Fibroblast of skin of right quadriceps (primary cell): Measurements from ENCODE around the gene TRMT61A.
A peak's percentile ranks its signal among the peaks of the same experiment; 100 is the strongest.

Experiments
- DNase-seq: peaks from one replicate; pipeline ENCODE4 v3.0.0-alpha.2; 2013

TRMT61A gene

DNA sequence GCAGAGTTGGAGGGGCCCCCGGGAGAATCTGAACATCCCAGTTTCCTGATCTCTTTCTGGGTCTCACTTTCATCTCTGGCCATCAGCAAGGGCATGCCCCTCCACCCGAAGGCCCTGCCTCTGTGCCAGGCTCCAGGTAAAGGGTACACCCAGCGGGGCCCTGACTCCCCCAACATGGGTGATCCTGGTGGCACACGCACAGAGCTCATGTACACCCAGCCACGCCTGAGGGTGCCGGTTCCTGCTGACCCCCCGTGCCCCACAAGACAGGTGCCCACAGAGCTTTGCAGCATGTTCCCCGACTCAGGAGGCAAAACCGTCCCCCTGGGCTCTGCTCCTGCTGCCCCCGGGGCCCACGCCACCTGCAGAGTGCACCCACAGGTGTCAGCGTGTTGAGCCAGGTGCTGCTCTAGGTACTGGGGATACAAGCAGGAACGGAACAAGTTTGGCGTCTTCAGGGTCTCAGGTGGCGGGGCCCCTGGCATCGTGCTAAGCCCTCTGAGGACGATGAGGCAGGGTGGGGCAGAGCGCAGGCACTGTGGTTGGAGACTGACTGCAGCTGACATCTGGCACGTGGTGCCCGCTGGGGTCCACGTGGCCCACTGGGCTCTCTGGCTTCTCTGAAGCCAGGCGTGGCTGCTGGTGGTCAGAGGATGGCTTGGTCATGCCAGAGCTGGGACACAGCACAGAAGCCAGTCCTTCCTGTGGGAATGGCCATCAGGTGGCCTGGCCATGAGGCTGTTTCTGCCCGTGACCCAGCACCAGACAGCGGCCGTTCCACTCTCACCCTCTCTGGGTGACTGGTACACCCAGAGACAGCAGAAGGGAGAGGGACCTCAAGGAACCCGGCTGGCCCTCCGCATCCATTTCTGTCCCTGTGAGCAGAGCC, 19.7 kb downstream of the TRMT61A start:
- no peak for DNase-seq

DNA sequence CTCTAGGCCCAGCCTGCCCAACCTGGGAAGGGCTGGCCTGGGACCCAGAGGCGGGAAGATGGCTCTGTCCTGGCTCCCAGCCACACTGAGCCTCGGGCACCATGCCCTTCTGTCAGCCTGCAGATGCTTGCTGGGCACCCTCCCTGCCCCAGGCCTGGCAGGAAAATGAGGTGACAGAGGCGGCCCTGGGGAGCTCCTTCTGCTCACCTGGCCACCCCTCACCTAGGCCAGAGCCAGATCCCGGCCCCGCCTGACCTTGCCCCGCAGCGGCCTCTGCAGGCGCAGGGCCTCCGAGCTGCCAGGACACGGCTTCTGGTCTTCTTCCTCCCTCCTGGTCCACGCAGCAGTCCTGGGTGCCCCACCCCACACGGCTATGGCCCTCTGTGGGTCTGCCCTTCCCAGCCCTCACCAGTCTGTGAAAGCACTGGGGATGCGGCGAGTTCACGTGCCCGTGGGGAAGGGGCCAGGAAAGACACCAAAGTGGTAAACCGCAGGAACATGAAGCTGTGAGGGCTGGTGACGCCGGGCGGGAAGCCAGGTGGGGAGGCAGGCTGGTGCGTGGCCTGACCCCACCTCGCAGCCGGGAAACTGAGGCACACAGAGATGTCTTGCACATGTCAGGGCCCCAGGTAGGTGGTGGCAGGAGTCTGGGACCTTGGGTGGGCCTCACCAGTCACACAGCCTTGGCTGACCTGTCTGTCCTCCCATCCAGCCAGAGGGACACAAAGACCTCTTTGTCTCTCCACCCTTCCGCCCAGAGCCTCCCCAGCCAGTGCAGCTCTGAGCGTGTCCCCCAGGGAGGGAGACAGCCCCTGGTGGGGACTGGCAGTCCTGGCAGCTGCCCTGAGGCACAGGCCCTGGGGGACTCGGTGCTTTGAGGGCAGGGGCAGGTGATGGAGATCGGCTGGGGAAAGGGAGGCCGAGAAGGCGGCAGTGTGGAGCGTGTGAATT, 20.6 kb downstream of the TRMT61A start:
- DNase-seq = no peak

DNA sequence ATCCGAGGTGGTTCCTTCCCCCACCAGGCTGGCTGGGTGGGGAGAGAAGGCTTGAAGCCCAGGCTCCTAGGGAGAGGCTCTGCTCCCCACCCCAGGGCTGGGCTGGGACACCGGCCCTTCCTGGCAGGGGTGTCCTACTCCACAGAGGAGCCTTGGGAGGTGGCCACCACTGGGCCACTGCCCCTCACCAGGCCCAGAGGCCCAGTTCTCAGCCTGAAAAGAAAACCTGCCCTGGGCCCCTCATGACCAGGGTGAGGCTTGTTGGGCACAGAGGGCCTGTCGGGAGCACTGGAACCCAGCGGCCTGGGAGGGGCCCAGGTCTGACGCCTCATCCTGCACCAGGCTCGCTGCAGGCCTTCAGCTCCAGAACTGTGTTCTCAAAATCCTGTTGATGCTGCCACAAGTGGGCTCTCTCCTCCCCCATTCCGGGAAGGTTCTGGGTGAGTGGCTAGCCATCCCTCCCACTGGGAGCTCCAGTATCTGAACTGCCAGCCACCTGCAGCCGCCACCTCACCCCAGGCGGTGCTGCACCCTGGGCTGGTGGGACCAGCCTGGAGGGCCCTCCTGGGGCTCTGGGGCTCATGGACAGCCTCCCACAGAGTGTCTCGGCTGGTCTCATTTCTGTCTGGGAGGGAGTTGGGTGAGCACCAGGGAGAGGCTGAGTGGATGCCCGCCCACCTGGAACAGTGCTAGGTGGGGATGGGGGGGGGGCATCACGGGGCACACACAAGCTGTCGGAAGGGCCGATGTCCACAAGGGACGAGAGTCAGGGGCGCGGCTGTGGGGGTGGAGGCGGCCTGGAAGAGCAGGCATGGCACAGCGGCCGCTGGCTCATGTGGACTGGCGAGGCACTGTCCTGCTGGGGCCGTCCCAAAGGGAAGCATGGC, 21.7 kb downstream of the TRMT61A start:
- no peak for DNase-seq

DNA sequence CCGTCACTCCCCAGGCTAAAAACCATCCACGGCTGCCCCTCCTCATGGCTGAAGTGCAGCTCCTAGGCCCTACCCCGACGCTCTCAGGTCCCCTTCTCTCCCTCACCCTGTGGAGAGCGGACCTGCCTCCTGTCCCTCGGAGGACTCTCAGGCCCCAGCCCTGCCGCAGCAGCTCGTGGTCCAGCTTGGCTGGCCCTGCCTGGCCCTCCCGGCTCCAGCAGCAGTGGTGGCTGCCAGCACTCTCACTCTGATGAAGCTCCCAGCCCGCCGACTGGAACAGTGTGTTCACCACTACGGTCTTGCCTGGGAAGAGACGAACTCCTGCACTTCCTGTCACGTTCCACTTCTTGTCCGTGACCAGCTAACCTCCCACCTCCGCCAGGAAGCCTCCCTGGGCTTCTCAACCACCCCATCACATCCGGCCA, 22.4 kb downstream of the TRMT61A start:
- no peak for DNase-seq

DNA sequence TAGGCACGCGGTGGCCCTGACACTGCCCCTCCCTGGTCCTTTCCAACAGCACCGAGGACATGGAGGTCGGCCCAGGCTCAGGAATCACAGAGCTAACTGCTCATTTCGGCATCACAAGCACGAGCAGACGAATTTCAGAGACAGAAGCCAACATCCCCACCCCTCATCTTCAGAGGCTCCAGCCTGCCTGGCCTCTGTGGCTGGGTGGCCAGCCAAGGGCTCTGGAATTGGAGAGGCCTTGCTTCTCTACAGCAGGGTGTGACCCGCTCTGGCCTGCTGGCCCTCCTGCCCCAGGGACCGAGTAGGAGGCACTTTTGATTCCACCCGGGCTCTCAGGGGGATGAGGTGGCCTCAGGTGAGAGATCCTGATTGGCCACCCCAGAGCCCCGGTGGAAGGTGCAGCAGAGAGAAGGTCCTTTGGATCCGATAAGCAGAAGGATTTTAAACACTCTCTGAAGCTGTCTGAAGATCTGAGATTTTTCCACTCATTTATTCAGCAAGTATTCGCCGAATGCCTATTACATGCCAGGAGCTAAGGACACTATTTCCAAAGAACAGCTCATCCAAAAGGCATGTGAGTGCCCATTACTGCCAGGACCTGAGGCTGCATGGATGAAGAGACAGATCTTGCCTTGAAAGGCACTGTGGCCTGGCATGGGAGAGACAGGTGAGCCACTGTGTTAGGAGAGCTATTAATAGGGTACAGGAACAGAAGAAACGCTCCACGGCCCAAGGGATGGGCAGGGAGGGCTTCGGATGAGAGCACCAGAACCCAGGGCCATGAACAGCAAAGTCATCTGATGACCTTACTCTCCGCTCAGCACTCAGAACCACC, 23.2 kb downstream of the TRMT61A start:
- no peak for DNase-seq

DNA sequence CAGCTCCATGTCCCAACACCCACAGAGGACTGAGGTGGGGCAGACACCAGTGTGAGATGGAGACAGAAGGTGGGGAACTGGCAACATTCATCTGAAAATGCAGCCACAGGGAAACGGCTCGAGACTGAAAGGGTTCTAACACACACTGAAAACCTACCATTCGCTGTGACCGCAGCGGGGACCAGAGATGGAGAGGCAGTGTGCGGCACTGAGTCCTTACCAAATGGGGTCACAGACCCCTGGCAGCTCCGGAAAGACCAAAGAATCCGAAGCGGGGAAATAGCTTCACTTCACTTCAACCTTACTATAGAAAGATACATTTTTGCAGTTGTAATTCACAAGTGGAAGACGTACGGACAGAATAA, 23.8 kb downstream of the TRMT61A start:
- DNase-seq = no peak

DNA sequence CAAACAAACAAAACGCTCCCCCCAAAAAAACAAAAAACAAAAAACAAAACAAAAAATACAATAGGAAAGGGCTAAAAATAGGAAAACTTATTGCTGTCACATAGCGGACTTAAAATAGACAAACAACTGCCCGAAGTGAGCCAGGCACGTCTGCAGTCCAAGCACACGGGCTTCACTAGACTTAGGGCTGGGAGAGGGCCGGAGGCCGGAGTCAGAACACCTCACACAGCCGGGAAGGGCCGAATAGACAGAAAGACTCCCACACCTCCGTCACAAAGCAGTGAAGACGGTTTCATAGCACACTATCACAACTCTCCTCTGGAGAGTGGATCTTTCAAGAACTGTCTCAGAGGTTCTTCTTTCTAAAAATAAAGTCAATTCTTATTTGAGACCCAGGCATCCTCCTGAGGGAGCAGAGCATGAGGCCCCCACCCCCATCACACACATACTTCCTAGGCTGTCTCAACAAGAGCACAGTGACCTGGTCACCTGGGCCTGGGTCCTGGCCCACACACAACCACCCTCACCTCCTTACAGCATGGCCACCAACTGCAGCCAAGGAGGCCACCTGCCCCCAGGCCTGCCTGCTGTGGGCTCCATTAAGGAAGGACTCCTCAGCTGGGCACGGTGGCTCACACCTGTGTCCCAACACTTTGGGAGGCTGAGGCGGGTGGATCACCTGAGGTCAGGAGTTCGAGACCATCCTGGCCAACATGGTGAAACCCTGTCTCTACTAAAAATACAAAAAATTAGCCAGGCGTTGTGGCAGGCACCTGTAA, 26.8 kb downstream of the TRMT61A start:
- DNase-seq = no peak

DNA sequence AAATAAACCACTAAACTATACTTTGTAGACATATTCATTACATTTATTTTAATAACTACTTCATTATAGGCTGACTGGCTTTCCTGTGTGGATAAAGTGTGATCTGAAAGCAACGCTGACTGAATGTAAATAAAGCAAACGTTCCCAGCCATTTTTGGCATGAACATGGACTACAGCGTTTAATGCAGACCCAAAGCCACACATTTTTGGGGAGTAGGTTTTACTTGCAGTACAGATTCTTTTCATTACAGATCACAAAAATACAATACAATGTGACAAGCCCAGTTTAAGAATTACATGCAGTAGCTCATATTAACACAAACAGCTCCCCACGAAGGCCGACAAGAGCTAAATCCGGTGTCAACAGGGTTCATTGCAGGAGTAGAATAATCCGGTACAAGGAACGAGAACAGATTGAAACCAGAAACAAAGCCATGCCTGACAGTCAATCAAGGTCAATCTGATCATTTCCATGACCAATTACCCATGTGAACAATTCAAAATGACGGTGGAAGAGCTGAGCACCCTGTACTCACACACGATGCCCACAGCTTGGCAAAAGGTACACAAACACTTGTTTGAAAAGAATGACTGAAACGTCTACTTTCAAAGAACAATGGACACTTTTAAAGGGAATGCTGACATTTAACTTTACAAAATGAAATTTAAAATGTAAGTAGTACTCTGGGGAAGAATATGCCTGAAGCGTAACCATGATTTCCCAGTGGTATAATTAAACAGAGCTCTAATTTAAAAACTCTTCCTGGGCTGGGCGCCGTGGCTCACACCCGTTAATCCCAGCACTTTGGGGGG, 28.2 kb downstream of the TRMT61A start:
- DNase-seq = no peak

DNA sequence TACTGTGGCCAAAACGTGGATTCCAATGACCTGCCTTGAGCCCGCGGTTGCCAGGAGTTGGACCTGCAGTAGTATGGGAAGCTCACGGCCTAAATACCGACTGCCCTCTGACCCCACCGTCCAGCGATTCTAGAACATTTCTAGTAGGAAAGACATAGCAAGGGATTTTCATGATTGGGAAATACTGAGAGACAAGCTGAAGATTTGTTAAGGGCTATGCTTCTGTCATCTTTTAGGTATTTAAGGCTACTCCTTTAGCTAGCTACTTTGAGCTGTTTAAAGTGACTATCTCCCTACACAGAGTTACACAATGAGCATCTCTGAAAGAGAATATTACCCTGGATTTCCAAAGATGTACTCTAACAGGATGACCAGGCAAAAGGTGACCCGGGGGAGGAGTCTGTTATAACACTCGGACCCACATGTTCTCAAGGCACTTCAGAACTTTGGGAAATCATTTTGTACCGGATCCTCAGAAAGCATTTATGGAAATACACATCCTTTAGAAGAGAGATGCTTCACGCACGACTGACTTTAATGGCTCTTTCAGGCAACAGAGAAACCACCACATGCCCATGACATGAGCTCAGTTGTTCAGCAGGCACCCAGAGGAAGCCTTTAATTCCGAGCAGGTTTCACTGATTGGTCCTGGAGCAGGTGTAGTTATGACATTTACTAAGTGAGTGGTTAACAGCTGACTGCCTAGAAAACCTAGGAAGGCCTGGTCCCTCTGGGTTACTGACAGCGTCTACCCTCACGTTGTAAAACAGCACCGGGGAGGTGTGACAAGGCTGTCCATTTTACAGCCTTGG, 29.3 kb downstream of the TRMT61A start:
- peak; percentile 11 for DNase-seq

DNA sequence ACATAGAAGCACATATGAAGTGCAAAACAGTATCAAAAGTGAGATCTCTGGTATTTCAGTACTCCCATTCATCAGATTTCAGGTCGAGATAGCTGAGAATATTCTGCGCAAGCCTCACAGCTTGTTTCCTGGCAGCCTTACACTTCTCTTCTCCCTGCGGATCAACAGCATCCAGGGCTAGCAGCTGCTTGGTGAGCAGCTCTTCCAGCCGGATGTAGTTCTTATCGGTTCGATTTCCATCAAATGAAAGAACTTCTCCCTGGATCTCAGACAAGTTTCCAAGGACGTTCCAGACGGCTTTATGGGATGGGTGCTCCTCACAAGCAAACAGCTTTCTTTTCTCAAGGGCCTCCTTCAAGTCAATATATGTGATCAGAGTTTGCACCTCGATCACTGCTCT, 30.8 kb downstream of the TRMT61A start:
- no peak for DNase-seq

DNA sequence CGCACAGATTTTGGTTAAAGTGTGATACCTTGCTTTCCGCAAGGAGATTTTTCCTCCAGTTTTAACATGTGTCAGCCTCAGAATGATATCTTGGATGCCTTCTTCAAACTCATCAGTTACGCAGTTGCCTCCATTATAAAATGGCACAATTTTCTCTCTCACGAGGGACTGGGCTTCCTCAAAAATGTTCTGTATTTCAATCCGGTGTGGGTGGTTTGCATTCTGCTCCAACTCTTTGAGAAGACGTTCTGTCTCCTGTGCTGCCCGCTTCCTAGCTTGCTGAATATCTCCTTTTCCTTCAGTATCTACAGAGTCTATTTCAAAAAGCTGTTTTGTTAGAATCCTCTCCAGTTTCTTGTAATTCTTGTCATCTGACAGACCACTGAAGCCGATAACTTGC, 31.7 kb downstream of the TRMT61A start:
- DNase-seq = no peak

DNA sequence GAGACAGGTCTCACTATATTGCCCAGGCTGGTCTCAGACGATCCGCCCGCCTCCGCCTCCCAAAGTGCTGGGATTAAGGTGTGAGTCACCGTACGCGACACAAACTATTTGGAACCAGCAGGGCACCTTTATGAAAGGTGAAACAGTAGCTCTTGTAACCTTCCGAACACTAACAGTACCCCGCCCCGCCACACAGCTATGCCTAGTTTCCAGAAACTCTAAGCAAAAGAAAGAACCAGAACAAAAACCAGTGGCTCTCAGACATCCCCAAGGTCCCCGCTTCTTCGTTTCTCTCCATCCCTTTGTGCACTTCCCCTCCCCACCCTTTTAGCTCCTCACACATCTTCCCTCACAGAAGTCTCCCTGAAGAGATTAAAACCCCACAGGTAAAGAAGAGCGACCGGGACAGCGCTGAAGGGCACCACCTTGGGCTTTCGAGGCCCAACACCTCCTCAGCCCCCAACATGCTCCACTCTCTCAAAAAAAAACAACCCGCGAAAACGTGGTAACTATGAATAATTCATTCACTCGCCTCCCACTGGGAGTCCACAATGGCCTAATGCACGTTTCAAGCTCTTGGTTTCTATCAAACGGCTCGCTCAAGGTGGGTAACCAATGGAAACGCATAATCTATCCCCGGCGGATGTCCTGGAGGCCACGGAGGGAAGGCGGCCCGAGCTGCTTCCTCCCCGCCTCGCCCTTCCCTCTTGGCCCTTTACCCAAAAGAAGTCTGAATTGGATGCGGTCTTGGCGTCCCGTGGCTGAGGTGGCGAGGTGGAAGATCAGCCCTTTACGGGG, 32.6 kb downstream of the TRMT61A start:
- DNase-seq = peak; percentile 28

DNA sequence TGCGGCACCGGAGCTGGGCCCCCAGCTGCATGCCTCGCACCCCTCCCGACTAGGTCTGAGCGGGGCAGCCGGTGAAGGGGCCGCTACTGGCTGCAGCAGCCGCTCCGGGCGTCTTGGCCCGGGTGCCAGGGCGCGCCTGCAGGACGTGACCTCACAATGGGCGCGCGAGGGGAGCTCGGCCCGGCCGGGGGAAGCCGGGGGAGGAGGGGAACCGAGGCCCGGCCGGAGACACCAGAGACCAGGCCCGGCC, 33.1 kb downstream of the TRMT61A start:
- DNase-seq = no peak

DNA sequence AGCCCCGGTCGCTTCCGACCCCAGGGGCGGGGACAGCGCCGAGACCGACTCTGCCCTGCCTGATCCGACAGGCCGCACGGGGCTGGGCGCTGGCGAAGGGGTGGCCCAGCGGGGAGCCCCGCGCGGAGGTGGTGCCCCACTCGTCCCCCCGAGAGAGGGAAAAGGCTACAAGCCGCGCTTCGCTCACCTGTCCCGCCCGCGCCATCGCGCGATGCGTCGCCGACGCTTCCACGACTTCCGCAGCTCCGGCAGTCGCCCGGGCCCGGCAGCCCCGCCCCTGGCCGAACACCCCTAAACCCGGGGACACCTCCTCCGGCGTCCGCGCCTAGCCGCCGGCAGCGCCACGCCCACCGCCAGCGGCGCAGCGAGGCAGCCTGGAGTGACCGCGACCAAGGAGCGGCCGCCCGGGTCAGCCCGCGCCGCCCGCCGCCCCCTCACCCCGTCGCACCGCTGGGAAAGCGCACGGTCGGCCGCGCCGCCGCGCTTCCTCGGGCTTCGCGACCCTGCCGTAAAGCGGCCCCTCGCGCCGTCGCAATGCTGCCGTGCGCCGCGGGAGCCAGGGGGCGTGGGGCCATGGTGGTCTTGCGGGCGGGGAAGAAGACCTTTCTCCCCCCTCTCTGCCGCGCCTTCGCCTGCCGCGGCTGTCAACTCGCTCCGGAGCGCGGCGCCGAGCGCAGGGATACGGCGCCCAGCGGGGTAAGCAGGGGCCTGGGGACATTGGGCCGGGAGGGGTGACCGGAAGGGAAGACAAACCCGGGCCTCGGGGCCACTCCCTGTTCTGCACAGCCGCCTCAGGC, 33.6 kb downstream of the TRMT61A start, which contains the start of the genes BAG5 and COA8:
Gene BAG5 (minus strand): TSS at position 229 of the 797 bp plus-strand sequence. CDS start 1,493 bp downstream, outside the sequence.
Gene COA8 (plus strand): TSS at position 532 of the 797 bp plus-strand sequence. CDS start 42 bp downstream, at position 574.
- peak; percentile 81 for DNase-seq

DNA sequence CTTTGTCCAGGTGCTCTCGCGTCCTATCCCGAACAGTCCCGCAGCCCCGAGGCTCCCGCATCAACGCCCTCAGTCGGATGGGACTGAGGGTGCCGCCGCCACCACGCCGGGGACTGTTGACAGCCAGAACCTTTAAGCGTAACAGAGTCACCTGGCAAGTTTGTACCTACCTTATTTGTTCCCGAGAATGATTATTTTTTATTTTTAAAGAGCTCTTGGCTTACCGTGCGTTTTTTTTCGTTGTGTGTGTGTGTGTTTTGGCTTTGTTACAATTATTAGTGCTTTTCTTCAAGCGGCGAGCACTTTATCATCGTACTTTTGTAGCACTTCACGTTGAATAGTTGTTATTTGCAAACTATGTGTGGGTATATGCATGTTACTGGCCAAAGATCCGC, 34.2 kb downstream of the TRMT61A start:
- DNase-seq = no peak

DNA sequence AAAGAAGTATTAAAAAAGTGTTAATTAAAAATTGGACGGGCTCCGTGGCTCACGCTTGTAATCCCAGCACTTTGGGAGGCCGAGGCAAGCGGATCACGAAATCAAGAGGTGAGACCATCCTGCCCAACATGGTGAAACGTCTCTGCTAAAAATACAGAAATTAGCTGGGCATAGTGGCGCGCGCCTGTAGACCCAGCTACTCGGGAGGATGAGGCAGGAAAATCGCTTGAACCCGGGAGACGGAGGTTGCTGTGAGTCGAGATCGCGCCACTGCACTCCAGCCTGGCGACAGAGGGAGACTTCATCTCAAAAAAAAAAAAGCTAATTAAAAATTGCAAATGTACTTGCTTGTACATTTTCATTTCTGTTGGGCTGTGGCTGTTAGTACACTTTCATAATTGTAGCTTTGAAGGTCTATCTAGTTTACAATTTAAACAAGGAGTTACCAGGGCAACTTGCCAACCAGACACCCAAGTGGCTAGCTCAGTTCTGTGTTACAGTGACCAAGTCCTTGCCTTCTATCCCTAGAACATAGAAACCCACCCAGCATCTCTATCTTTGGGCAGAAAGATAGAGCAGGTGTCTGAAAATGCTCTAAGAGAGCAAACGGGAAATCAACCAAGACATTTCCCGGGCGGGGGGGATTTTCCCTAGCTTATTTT, 35.0 kb downstream of the TRMT61A start:
- DNase-seq = no peak

DNA sequence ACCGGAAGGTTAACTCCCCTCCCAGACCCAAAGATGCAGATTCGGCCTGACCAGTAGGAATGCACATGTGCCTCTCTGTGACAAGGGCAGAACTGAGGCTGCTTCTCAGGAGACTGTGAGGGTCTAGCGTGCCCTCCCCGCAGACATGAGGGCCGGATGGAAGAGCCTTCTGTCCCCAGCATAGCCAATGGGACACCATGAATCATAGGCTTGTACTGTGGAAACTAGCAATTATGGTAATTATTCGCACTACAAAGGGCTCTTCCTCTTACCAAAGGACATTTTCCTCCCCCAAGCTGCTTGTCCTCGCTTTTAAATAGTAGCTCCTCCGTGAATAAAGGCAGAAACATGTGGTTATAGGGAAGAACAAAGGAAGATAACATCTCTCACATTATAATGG, 40.0 kb downstream of the TRMT61A start:
- DNase-seq = no peak
